GM12878 (cell line): Measurements from ENCODE around the gene PMIS2.
A peak's percentile ranks its signal among the peaks of the same experiment; 100 is the strongest.

Experiments
- ATF3 ChIP-seq: IDR thresholded peaks from 2 replicates; pipeline ENCODE4 v1.6.1; 2011; ENCODE audit warnings: low read depth, mild to moderate bottlenecking, low read length, moderate library complexity, borderline replicate concordance; ENCODE audit errors: extremely low read depth
- BRCA1 ChIP-seq: IDR thresholded peaks from 2 replicates; pipeline ENCODE4 v1.6.1; 2011; ENCODE audit warnings: low read depth, low read length, improper control_type of control experiment
- EP300 ChIP-seq, 2 experiments: fragments of 150-350 bp in 1 of 2; IDR thresholded peaks; 2 replicates each; pipeline ENCODE4 v1.6.1; 2011 to 2012; ENCODE audit warnings: low read depth in 2 of 2, low read length in 2 of 2, borderline replicate concordance in 1 of 2, improper control_type of control experiment in 1 of 2, inconsistent platforms in 1 of 2; ENCODE audit not compliant: control insufficient read depth in 1 of 2
- POLR2A ChIP-seq: IDR thresholded peaks from 2 replicates; pipeline ENCODE4 v1.6.1; 2011; ENCODE audit warnings: low read depth, mild to moderate bottlenecking, low read length
- POLR2AphosphoS5 ChIP-seq: IDR thresholded peaks from 2 replicates; pipeline ENCODE4 v1.6.1; 2011; ENCODE audit warnings: mild to moderate bottlenecking, low read length, inconsistent platforms
- POU2F2 ChIP-seq: IDR thresholded peaks from 3 replicates; pipeline ENCODE4 v1.6.1; 2011; ENCODE audit warnings: low read depth, mild to moderate bottlenecking, low read length, borderline replicate concordance
- REST ChIP-seq: IDR thresholded peaks from 2 replicates; pipeline ENCODE4 v1.6.1; 2012; ENCODE audit warnings: mild to moderate bottlenecking, low read depth, low read length
- SPI1 ChIP-seq: IDR thresholded peaks from 2 replicates; pipeline ENCODE4 v1.6.1; 2011; ENCODE audit warnings: low read depth, mild to moderate bottlenecking, low read length, moderate library complexity, borderline replicate concordance; ENCODE audit not compliant: insufficient read depth
- TF ChIP-seq, protein P1 (sequence below), 3 experiments: IDR thresholded peaks in 2 of 3; conservative IDR thresholded peaks in 1 of 3; 2 replicates each; pipeline ENCODE4 v1.5.1; 2011; ENCODE audit warnings: low read depth in 3 of 3, low read length in 3 of 3, mild to moderate bottlenecking in 3 of 3, control low read depth in 2 of 3, moderate library complexity in 2 of 3, inconsistent platforms in 1 of 3, mixed read lengths in 1 of 3; ENCODE audit not compliant: control insufficient read depth in 2 of 3, insufficient read depth in 1 of 3; ENCODE audit errors: extremely low read depth in 1 of 3
- TF ChIP-seq, protein P2 (sequence below): fragments of 450-650 bp; IDR thresholded peaks from 2 replicates; pipeline ENCODE4 v1.6.1; 2016; ENCODE audit warnings: mild to moderate bottlenecking

DNA sequence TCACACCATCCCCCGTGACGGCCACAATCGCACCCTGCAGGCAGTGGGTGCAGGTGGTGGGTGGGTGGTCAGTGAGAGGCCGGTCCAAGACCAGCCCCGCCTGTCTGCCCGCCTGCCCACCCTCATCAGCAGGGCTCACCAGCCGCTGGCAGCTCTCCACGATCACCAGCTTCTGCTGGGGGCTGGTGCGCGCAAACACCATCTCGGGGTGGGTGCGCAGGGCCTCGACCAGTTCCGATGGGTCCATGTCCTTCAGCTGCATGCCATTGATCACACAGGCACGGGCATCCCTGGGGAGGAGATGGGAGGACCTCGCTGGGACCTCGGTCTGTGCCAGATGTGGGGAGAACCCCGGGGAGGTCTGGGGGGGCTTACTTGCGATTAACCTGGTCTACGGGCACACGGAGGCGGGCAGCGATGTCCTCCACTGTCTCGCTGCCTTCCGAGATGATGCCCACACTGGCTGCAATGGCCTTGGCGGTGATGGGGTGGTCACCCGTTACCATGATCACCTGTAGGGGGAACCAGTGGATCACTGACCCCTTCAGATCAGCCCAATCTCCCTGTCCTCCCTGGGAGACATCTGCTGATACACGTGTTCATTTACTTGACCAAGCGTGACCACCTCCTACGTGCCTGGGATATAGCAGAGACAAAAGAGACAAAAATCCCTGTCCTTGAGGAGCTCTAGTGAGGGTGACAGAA lies 30.5 kb upstream of the PMIS2 start:
- TF ChIP-seq ATF3, result no peak
- no peak for TF ChIP-seq SPI1
- no peak for TF ChIP-seq REST
- TF ChIP-seq POU2F2, result no peak
- TF ChIP-seq POLR2AphosphoS5, result no peak
- TF ChIP-seq EP300 (IDR thresholded peaks at IDR 0.05; ENCODE audit: borderline replicate concordance in 1 of 2, control insufficient read depth in 1 of 2, low read depth in 2 of 2, low read length in 2 of 2), result no peak
- TF ChIP-seq, protein P1, sequence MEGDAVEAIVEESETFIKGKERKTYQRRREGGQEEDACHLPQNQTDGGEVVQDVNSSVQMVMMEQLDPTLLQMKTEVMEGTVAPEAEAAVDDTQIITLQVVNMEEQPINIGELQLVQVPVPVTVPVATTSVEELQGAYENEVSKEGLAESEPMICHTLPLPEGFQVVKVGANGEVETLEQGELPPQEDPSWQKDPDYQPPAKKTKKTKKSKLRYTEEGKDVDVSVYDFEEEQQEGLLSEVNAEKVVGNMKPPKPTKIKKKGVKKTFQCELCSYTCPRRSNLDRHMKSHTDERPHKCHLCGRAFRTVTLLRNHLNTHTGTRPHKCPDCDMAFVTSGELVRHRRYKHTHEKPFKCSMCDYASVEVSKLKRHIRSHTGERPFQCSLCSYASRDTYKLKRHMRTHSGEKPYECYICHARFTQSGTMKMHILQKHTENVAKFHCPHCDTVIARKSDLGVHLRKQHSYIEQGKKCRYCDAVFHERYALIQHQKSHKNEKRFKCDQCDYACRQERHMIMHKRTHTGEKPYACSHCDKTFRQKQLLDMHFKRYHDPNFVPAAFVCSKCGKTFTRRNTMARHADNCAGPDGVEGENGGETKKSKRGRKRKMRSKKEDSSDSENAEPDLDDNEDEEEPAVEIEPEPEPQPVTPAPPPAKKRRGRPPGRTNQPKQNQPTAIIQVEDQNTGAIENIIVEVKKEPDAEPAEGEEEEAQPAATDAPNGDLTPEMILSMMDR (IDR thresholded peaks at IDR 0.05 in 2 of 3, conservative IDR thresholded peaks at IDR 0.05 in 1 of 3; ENCODE audit: control insufficient read depth in 2 of 3, extremely low read depth in 1 of 3, insufficient read depth in 1 of 3, low read depth in 3 of 3, low read length in 3 of 3), result peak; percentile 21 to 40 (median 21); a peak in 3 of 6 replicates
- TF ChIP-seq, protein P2, sequence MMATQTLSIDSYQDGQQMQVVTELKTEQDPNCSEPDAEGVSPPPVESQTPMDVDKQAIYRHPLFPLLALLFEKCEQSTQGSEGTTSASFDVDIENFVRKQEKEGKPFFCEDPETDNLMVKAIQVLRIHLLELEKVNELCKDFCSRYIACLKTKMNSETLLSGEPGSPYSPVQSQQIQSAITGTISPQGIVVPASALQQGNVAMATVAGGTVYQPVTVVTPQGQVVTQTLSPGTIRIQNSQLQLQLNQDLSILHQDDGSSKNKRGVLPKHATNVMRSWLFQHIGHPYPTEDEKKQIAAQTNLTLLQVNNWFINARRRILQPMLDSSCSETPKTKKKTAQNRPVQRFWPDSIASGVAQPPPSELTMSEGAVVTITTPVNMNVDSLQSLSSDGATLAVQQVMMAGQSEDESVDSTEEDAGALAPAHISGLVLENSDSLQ, result no peak
- no peak for TF ChIP-seq BRCA1
- TF ChIP-seq POLR2A, result no peak
